Measurements from ENCODE around the gene PKNOX2.

DNA sequence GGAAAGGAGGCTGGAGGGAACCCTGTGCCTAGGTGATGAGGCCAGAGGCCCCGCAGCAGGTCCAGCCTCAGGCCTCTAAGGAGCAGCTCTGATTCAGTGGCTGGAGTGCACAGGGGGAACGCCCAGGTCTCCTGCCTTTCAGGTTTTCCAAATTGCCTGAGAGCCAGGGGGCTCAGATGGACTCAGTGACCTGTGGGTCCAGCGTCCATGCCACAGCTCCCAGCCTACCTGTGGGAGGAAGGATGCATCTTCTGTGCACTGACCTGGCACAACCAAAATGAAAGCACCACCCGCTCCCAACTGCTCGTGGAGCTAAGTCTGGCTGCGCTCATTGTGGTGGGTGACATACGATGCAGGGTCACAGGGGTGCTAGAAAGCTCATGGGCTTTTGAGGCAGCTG, 248.7 kb downstream of the PKNOX2 start:
- TF ChIP-seq, protein P1, sequence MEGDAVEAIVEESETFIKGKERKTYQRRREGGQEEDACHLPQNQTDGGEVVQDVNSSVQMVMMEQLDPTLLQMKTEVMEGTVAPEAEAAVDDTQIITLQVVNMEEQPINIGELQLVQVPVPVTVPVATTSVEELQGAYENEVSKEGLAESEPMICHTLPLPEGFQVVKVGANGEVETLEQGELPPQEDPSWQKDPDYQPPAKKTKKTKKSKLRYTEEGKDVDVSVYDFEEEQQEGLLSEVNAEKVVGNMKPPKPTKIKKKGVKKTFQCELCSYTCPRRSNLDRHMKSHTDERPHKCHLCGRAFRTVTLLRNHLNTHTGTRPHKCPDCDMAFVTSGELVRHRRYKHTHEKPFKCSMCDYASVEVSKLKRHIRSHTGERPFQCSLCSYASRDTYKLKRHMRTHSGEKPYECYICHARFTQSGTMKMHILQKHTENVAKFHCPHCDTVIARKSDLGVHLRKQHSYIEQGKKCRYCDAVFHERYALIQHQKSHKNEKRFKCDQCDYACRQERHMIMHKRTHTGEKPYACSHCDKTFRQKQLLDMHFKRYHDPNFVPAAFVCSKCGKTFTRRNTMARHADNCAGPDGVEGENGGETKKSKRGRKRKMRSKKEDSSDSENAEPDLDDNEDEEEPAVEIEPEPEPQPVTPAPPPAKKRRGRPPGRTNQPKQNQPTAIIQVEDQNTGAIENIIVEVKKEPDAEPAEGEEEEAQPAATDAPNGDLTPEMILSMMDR (IDR thresholded peaks at IDR 0.05; ENCODE audit: low read length) = no peak
- no peak for TF ChIP-seq EZH2 (optimal IDR thresholded peaks at IDR 0.05; ENCODE audit: low read depth, low read length)
- no peak for TF ChIP-seq EZH2phosphoT487 (IDR thresholded peaks at IDR 0.05; ENCODE audit: low read length)
